GM23338 (cell line): ENCODE data around the gene ARHGEF17. TPM values are rescaled to one million over a fixed set of nuclear protein-coding genes. Genes with fewer than 3 reads are reported as not detected.
A peak's percentile ranks its signal among the peaks of the same experiment; 100 is the strongest.

Experiments
- ATAC-seq: fragments of 200-7000 bp; cut with Tn5 transposase; 3 replicates; pipeline ENCODE4 v1.9.1; 2020
- DNase-seq: peaks from one replicate; pipeline ENCODE4 v3.0.0-alpha.2; 2015; ENCODE audit warnings: low spot score
- H2AFZ ChIP-seq: fragments of 200-600 bp; sonication (generic); 2 replicates; pipeline ENCODE4 v1.8.0; 2016; ENCODE audit warnings: antibody characterized with exemption, mild to moderate bottlenecking, moderate library complexity
- H3F3A ChIP-seq: fragments of 200-600 bp; sonication (generic); replicated peaks from 2 replicates; pipeline ENCODE4 v1.8.0; 2017; ENCODE audit warnings: antibody characterized with exemption, mixed run types, low read depth
- H3K27ac ChIP-seq: fragments of 200-600 bp; sonication (generic); 2 replicates; pipeline ENCODE4 v1.6.1; 2016; ENCODE audit warnings: low read depth
- H3K27me3 ChIP-seq: fragments of 200-600 bp; sonication (generic); 2 replicates; pipeline ENCODE4 v1.8.0; 2016; ENCODE audit warnings: mild to moderate bottlenecking, mixed run types, moderate library complexity; ENCODE audit not compliant: insufficient read depth
- H3K36me3 ChIP-seq: fragments of 200-600 bp; sonication (generic); 2 replicates; pipeline ENCODE4 v1.8.0; 2016; ENCODE audit warnings: mild to moderate bottlenecking; ENCODE audit not compliant: insufficient read depth
- H3K4me1 ChIP-seq: fragments of 200-600 bp; sonication (generic); 2 replicates; pipeline ENCODE4 v1.8.0; 2016; ENCODE audit warnings: mild to moderate bottlenecking, moderate library complexity; ENCODE audit not compliant: insufficient read depth
- H3K4me2 ChIP-seq: fragments of 200-600 bp; sonication (generic); 2 replicates; pipeline ENCODE4 v1.7.1; 2017; ENCODE audit warnings: mixed run types
- H3K4me3 ChIP-seq: fragments of 200-600 bp; sonication (generic); 2 replicates; pipeline ENCODE4 v1.6.1; 2016; ENCODE audit warnings: mixed run types
- H3K79me2 ChIP-seq: fragments of 200-600 bp; sonication (generic); replicated peaks from 2 replicates; pipeline ENCODE4 v1.8.0; 2017; ENCODE audit warnings: mild to moderate bottlenecking; ENCODE audit not compliant: insufficient read depth
- H3K9me2 ChIP-seq: fragments of 200-600 bp; sonication (generic); 2 replicates; pipeline ENCODE4 v1.8.0; 2017; ENCODE audit not compliant: insufficient read depth
- H4K20me1 ChIP-seq: fragments of 200-600 bp; sonication (generic); replicated peaks from 2 replicates; pipeline ENCODE4 v1.8.0; 2017; ENCODE audit warnings: mild to moderate bottlenecking; ENCODE audit not compliant: insufficient read depth
- H3K27ac Mint-ChIP-seq: 2 replicates; pipeline ENCODE4 v1.8.0; 2020; ENCODE audit warnings: inconsistent platforms, mild to moderate bottlenecking, moderate library complexity, mixed read lengths
- H3K27me3 Mint-ChIP-seq: 3 replicates; pipeline ENCODE4 v1.8.0; 2022; ENCODE audit warnings: low read depth, mild to moderate bottlenecking, moderate library complexity, mixed read lengths, inconsistent platforms; ENCODE audit not compliant: insufficient read depth, poor library complexity
- H3K36me3 Mint-ChIP-seq: 3 replicates; pipeline ENCODE4 v1.8.0; 2021; ENCODE audit warnings: low read depth, mild to moderate bottlenecking, inconsistent platforms, moderate library complexity, mixed read lengths
- H3K4me1 Mint-ChIP-seq: 3 replicates; pipeline ENCODE4 v1.8.0; 2020; ENCODE audit warnings: mild to moderate bottlenecking, inconsistent platforms, mixed read lengths
- H3K4me3 Mint-ChIP-seq: 3 replicates; pipeline ENCODE4 v1.8.0; 2021; ENCODE audit warnings: moderate library complexity, mild to moderate bottlenecking, inconsistent platforms, mixed read lengths
- H3K9me3 Mint-ChIP-seq: 3 replicates; pipeline ENCODE4 v1.8.0; 2020; ENCODE audit warnings: moderate library complexity, mild to moderate bottlenecking, inconsistent platforms, mixed read lengths
- POLR2AphosphoS5 ChIP-seq: IDR thresholded peaks from 2 replicates; pipeline ENCODE4 v1.6.1; 2016; ENCODE audit warnings: antibody characterized with exemption, low read depth
- REST ChIP-seq: IDR thresholded peaks from one replicate; pipeline ENCODE4 v1.6.1; 2018; ENCODE audit warnings: antibody characterized with exemption; ENCODE audit not compliant: unreplicated experiment
- polyA plus RNA-seq: library from polyadenylated mRNA; unstranded; fragments of >200 nt; fragmentation: Nextera tagmentation; extraction: Ambion mirVana; gene quantifications from 2 replicates; pipeline ENCODE4 v1.2.1, GENCODE V29; 2016
- total RNA-seq: library from RNA; depleted of rRNA; stranded (reverse); fragments of >200 nt; shearing (Covaris generic); gene quantifications from 2 replicates; pipeline ENCODE4 v1.2.3, GENCODE V29; 2014

The ARHGEF17 gene
- total and polyA plus RNA-seq, 2 experiments from 2014 or later = 2.9 to 15.0 TPM

GRCh38 chr11:73321604-73322381 is 13.7 kb downstream of the ARHGEF17 start:
- H3K36me3 Mint-ChIP-seq = 0 out of 3 replicates have a peak, but pooled peaks cover 3% of the 10 kb centered on the region
- peaks cover 39% of the 10 kb centered on the region for H3K4me1 Mint-ChIP-seq
- Histone ChIP-seq H3K4me1 (peaks cover 33% of the 10 kb centered on the region), H3K9me2 (no peaks in the 10 kb centered on the region), H3F3A (no peaks in the 10 kb centered on the region), H3K4me3 (no peak overlapping the region), H3K36me3 (no peaks in the 10 kb centered on the region), H3K4me2 (peak overlapping the region; percentile 40), H4K20me1 (no peaks in the 10 kb centered on the region; the same call in none of the 2 replicates), H3K27ac (no peak overlapping the region; the same call in 1 of the 2 replicates), H3K79me2 (peaks cover 5% of the 10 kb centered on the region; the same call in 1 of the 2 replicates), H3K27me3 (no peaks in the 10 kb centered on the region), H2AFZ (no peak overlapping the region)
- DNase-seq = peak; percentile 39
- no peak overlapping the region for H3K27ac Mint-ChIP-seq
- no peak for TF ChIP-seq REST
- TF ChIP-seq POLR2AphosphoS5 = no peak
- peak overlapping the region; percentile 6; the same call in 1 of the 3 replicates for H3K4me3 Mint-ChIP-seq
- ATAC-seq = peak; percentile 6; the same call in 1 of the 3 replicates
- peaks cover 15% of the 10 kb centered on the region for H3K27me3 Mint-ChIP-seq
- H3K9me3 Mint-ChIP-seq = no peaks in the 10 kb centered on the region

- ATAC-seq = no peak; the same call in 2 of the 3 replicates
- H4K20me1 ChIP-seq = no peaks in the 10 kb centered on the region; the same call in none of the 2 replicates
- peaks cover 39% of the 10 kb centered on the region for H3K4me1 Mint-ChIP-seq
- H3F3A ChIP-seq = no peaks in the 10 kb centered on the region
- H3K27me3 Mint-ChIP-seq = peaks cover 20% of the 10 kb centered on the region
- H3K9me2 ChIP-seq = no peaks in the 10 kb centered on the region
- peak overlapping the region; percentile 71 for H3K4me2 ChIP-seq
- peaks cover 33% of the 10 kb centered on the region for H3K4me1 ChIP-seq
- H3K4me3 Mint-ChIP-seq = peak overlapping the region; percentile 16; the same call in 1 of the 3 replicates
- no peak for TF ChIP-seq REST
- no peaks in the 10 kb centered on the region for H3K36me3 ChIP-seq
- H3K27ac Mint-ChIP-seq = no peak overlapping the region
- H3K27me3 ChIP-seq = no peaks in the 10 kb centered on the region
- H3K36me3 Mint-ChIP-seq = 0 out of 3 replicates have a peak, but pooled peaks cover 3% of the 10 kb centered on the region
- no peak for DNase-seq
- H3K4me3 ChIP-seq = no peak overlapping the region
- H3K9me3 Mint-ChIP-seq = no peaks in the 10 kb centered on the region
- no peak overlapping the region for H3K27ac ChIP-seq
- H3K79me2 ChIP-seq = peaks cover 5% of the 10 kb centered on the region; the same call in 1 of the 2 replicates
- no peak overlapping the region for H2AFZ ChIP-seq
Measured at GRCh38 chr11:73322382-73323306, 14.6 kb downstream of the ARHGEF17 start.
